HL-60 (cell line): Measurements from ENCODE around the gene IFNA7.

Experiments
- CTCF ChIP-seq: IDR thresholded peaks from one replicate; pipeline ENCODE4 v1.5.1; 2011; ENCODE audit warnings: low read length, control low read depth, inconsistent platforms; ENCODE audit not compliant: insufficient read depth
- GABPA ChIP-seq: IDR thresholded peaks from 2 replicates; pipeline ENCODE4 v1.6.1; 2012; ENCODE audit warnings: low read depth
- POLR2AphosphoS5 ChIP-seq: IDR thresholded peaks from 2 replicates; pipeline ENCODE4 v1.6.1; 2012; ENCODE audit warnings: low read depth
- REST ChIP-seq: IDR thresholded peaks from 2 replicates; pipeline ENCODE4 v1.6.1; 2012; ENCODE audit warnings: low read depth; ENCODE audit not compliant: insufficient replicate concordance

GRCh38 chr9:21210311-21210710, 8.3 kb upstream of the IFNA7 start:
- TF ChIP-seq CTCF (no peak), POLR2AphosphoS5 (no peak), GABPA (no peak), REST (no peak)
